ENCODE results near the gene PRXL2C. TPM values are rescaled to one million over a fixed set of nuclear protein-coding genes. Genes with fewer than 3 reads are reported as not detected.

PRXL2C gene
- total and polyA plus RNA-seq, 2 donors (not counting 1 experiment from before 2014, with no cell fraction given) = 10.9 to 16.1 TPM

DNA sequence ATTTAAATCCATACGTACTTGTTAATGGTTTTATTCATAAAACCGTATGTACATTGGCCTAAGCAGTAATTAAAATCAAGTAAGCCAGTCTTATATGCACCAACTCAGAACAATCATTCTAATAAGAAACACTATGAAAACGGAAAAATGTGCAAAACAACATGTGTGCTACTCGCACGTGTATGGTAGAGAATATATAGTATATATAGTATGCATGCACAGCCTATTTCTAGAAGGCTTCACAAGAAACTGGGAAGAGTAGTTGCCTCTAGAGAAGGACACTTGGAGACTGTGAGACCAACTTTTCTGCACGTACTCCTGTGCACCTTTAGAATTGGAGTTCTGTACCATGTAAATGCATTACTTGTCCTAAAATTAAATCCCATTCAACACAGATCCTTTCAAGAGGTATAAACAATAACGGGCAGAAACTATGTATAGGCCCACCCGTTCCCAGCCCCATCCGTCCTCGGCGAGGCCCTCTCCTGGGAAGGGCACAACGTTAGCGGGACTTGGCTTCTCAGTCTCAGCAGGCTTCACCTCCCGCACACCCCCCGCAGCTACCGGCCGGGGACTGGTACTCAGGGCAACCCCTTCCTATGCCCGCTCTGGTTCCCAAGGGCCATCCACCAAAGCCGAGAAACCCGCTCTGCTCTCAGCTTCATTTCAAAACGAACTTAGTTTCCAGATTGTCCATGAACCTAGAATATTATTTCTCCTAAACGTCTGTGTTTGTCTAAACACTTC, 37.5 kb downstream of the PRXL2C start:
- Histone ChIP-seq H3K4me1 (ENCODE audit: control insufficient read depth in 2 of 2, insufficient read depth in 2 of 2, low read length in 2 of 2) (peaks cover 11 to 14% of the 10 kb centered on the region in 2 donors), H3K4me2 (replicated peaks; ENCODE audit: low read depth, low read length, poor library complexity, severe bottlenecking) (no peak overlapping the region), H3K9ac (ENCODE audit: low read length) (no peak overlapping the region), H3K79me2 (ENCODE audit: control insufficient read depth, insufficient read depth, low read length) (no peaks in the 10 kb centered on the region), H3K36me3 (replicated peaks in 1 of 2; ENCODE audit: control extremely low read depth in 1 of 2, control insufficient read depth in 1 of 2, extremely low read depth in 1 of 2, insufficient read depth in 2 of 2, low read length in 1 of 2) (no peaks in the 10 kb centered on the region), H4K20me1 (ENCODE audit: control insufficient read depth, insufficient read depth, low read length, poor library complexity, severe bottlenecking) (no peaks in the 10 kb centered on the region), H2AFZ (ENCODE audit: insufficient read depth, low read depth, low read length, poor library complexity, severe bottlenecking) (no peak overlapping the region), H3K27me3 (replicated peaks in 1 of 4; ENCODE audit: control extremely low read depth in 1 of 4, control insufficient read depth in 3 of 4, insufficient read depth in 4 of 4, low read length in 3 of 4) (peaks cover 0 to 41% (median 23%) of the 10 kb centered on the region in 4 experiments), H3K27ac (ENCODE audit: low read length in 2 of 2) (no peak overlapping the region), H3K9me3 (ENCODE audit: control extremely low read depth in 1 of 3, control insufficient read depth in 2 of 3, insufficient read depth in 1 of 3, low read length in 2 of 3) (peaks cover 0 to 11% (median 0%) of the 10 kb centered on the region in 3 donors), H3K4me3 (ENCODE audit: control extremely low read depth in 1 of 5, extremely low read depth in 1 of 5, insufficient read depth in 1 of 5, low read depth in 2 of 5, low read length in 4 of 5) (no peak overlapping the region)
- WGBS (ENCODE audit: insufficient coverage) = 94% methylated on average over 16 of the region's 22 CpGs
- ChIA-PET POLR2A (no interaction called here), CTCF (no interaction called here)
- peaks cover 58% of the 10 kb centered on the region for H3K27me3 Mint-ChIP-seq
- DNase-seq (peak; percentile 9), ATAC-seq (ENCODE audit: low read depth) (no peak)
- no peak overlapping the region for H3K27ac Mint-ChIP-seq
- TF ChIP-seq EZH2 (IDR thresholded peaks at IDR 0.05; ENCODE audit: borderline replicate concordance, insufficient read depth, low read depth, low read length, poor library complexity, severe bottlenecking) (no peak), CTCF (IDR thresholded peaks at IDR 0.05) (no peak)
- H3K4me1 Mint-ChIP-seq = peaks cover 7% of the 10 kb centered on the region
- H3K9me3 Mint-ChIP-seq (ENCODE audit: insufficient read depth) = no peaks in the 10 kb centered on the region
- intact Hi-C loops (cut with micrococcal nuclease) = no loop called here
- peak overlapping the region; percentile 57 for H3K4me3 Mint-ChIP-seq

GRCh38 chr9:96616817-96617438, 38.2 kb downstream of the PRXL2C start:
- peaks cover 11 to 14% of the 10 kb centered on the region in 2 donors for H3K4me1 ChIP-seq (ENCODE audit: control insufficient read depth in 2 of 2, insufficient read depth in 2 of 2, low read length in 2 of 2)
- intact Hi-C loops (cut with micrococcal nuclease) = no loop called here
- Mint-ChIP-seq H3K27ac (no peak overlapping the region), H3K4me3 (no peak overlapping the region), H3K4me1 (peaks cover 7% of the 10 kb centered on the region), H3K27me3 (peaks cover 64% of the 10 kb centered on the region), H3K9me3 (ENCODE audit: insufficient read depth) (no peaks in the 10 kb centered on the region)
- H3K27ac ChIP-seq (ENCODE audit: low read length in 2 of 2) = no peak overlapping the region
- CTCF ChIA-PET = no interaction called here
- DNase-seq (no peak), ATAC-seq (ENCODE audit: low read depth) (no peak)
- peaks cover 0 to 11% (median 0%) of the 10 kb centered on the region in 3 donors for H3K9me3 ChIP-seq (ENCODE audit: control extremely low read depth in 1 of 3, control insufficient read depth in 2 of 3, insufficient read depth in 1 of 3, low read length in 2 of 3)
- H4K20me1 ChIP-seq (ENCODE audit: control insufficient read depth, insufficient read depth, low read length, poor library complexity, severe bottlenecking) = no peaks in the 10 kb centered on the region
- TF ChIP-seq EZH2 (IDR thresholded peaks at IDR 0.05; ENCODE audit: borderline replicate concordance, insufficient read depth, low read depth, low read length, poor library complexity, severe bottlenecking) = no peak
- no peak for TF ChIP-seq CTCF (IDR thresholded peaks at IDR 0.05)
- H3K27me3 ChIP-seq (replicated peaks in 1 of 4; ENCODE audit: control extremely low read depth in 1 of 4, control insufficient read depth in 3 of 4, insufficient read depth in 4 of 4, low read length in 3 of 4) = peaks cover 0 to 39% (median 27%) of the 10 kb centered on the region in 4 experiments
- no peaks in the 10 kb centered on the region for H3K79me2 ChIP-seq (ENCODE audit: control insufficient read depth, insufficient read depth, low read length)
- WGBS (ENCODE audit: insufficient coverage) = no CpG with 5 or more reads among the region's 7 CpGs
- no peaks in the 10 kb centered on the region for H3K36me3 ChIP-seq (replicated peaks in 1 of 2; ENCODE audit: control extremely low read depth in 1 of 2, control insufficient read depth in 1 of 2, extremely low read depth in 1 of 2, insufficient read depth in 2 of 2, low read length in 1 of 2)
- H3K4me3 ChIP-seq (ENCODE audit: control extremely low read depth in 1 of 5, extremely low read depth in 1 of 5, insufficient read depth in 1 of 5, low read depth in 2 of 5, low read length in 4 of 5) = no peak overlapping the region
- H3K4me2 ChIP-seq (replicated peaks; ENCODE audit: low read depth, low read length, poor library complexity, severe bottlenecking) = no peak overlapping the region
- H2AFZ ChIP-seq (ENCODE audit: insufficient read depth, low read depth, low read length, poor library complexity, severe bottlenecking) = no peak overlapping the region
- POLR2A ChIA-PET = no interaction called here
- no peak overlapping the region for H3K9ac ChIP-seq (ENCODE audit: low read length)

Data from B cell (primary cell).